ENCODE data around the gene S100A13.

S100A13 gene

GRCh38 chr1:153610811-153611301, 16.4 kb downstream of the S100A13 start:
- DNase-seq (ENCODE audit: insufficient read length): no peak
- TF ChIP-seq POLR2A (IDR thresholded peaks at IDR 0.05; ENCODE audit: low read depth, low read length) (no peak), TAF1 (IDR thresholded peaks at IDR 0.05; ENCODE audit: borderline replicate concordance, low read depth, low read length) (no peak), POLR2AphosphoS5 (IDR thresholded peaks at IDR 0.05; ENCODE audit: low read depth, low read length) (no peak)
- FAIRE-seq: no peak

GRCh38 chr1:153610334-153610733, 17.0 kb downstream of the S100A13 start:
- TF ChIP-seq POLR2A (IDR thresholded peaks at IDR 0.05; ENCODE audit: low read depth, low read length): no peak
- FAIRE-seq (no peak), DNase-seq (ENCODE audit: insufficient read length) (no peak)

DNA sequence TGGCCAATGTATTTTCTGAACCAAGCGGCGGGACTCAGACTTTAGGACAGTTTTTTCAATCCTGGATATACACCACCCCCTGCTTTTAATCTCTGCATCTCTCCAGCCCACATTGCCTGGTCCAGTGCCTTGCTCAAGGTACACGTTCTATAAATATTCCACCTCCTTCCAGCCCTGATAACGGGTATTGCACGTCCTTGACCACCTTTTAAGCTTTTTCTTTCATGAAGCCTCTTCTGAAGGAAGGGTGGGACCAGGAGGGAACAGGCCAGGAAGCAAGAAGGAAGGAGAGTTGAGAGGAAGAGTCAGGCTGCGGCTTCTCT, 17.8 kb downstream of the S100A13 start:
- no peak for FAIRE-seq
- DNase-seq (ENCODE audit: insufficient read length): no peak
- TF ChIP-seq TAF1 (IDR thresholded peaks at IDR 0.05; ENCODE audit: borderline replicate concordance, low read depth, low read length) (no peak), POLR2AphosphoS5 (IDR thresholded peaks at IDR 0.05; ENCODE audit: low read depth, low read length) (no peak), POLR2A (IDR thresholded peaks at IDR 0.05; ENCODE audit: low read depth, low read length) (no peak)

- DNase-seq (ENCODE audit: insufficient read length): no peak
- no peak for FAIRE-seq
- TF ChIP-seq TAF1 (IDR thresholded peaks at IDR 0.05; ENCODE audit: borderline replicate concordance, low read depth, low read length): no peak
- TF ChIP-seq POLR2AphosphoS5 (IDR thresholded peaks at IDR 0.05; ENCODE audit: low read depth, low read length): no peak
- TF ChIP-seq POLR2A (IDR thresholded peaks at IDR 0.05; ENCODE audit: low read depth, low read length): no peak
Observed at GRCh38 chr1:153608742-153609584, 18.3 kb downstream of the S100A13 start.

GRCh38 chr1:153608089-153608682, 19.1 kb downstream of the S100A13 start:
- FAIRE-seq (no peak), DNase-seq (ENCODE audit: insufficient read length) (no peak)
- TF ChIP-seq POLR2AphosphoS5 (IDR thresholded peaks at IDR 0.05; ENCODE audit: low read depth, low read length) (no peak), POLR2A (IDR thresholded peaks at IDR 0.05; ENCODE audit: low read depth, low read length) (no peak), TAF1 (IDR thresholded peaks at IDR 0.05; ENCODE audit: borderline replicate concordance, low read depth, low read length) (no peak)

- TF ChIP-seq POLR2A (IDR thresholded peaks at IDR 0.05; ENCODE audit: low read depth, low read length) (no peak), TAF1 (IDR thresholded peaks at IDR 0.05; ENCODE audit: borderline replicate concordance, low read depth, low read length) (no peak), POLR2AphosphoS5 (IDR thresholded peaks at IDR 0.05; ENCODE audit: low read depth, low read length) (no peak)
- DNase-seq (ENCODE audit: insufficient read length) (no peak), FAIRE-seq (no peak)
Observed at GRCh38 chr1:153607381-153607780, 19.9 kb downstream of the S100A13 start.

DNA sequence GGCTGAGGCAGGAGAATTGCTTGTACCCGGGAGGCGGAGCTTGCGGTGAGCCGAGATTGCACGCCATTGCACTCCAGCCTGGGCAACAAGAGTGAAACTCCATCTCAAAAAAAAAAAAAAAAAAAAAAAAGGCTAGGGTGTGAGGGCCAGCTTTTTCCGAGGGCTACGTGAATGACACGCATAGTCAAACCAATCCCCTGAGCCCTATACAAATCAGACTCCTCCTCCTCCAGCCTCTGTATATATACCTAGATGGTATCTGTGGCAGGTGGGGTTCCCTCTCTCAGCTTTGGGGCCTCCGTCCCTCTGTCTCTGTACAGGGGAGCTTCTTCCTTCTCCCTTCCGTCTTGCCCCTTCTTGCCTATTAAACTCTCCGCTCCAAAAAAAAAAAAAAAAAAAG, 21.1 kb downstream of the S100A13 start:
- DNase-seq (ENCODE audit: insufficient read length) (no peak), FAIRE-seq (no peak)
- no peak for TF ChIP-seq TAF1 (IDR thresholded peaks at IDR 0.05; ENCODE audit: borderline replicate concordance, low read depth, low read length)
- TF ChIP-seq POLR2A (IDR thresholded peaks at IDR 0.05; ENCODE audit: low read depth, low read length): no peak
- TF ChIP-seq POLR2AphosphoS5 (IDR thresholded peaks at IDR 0.05; ENCODE audit: low read depth, low read length): no peak

GRCh38 chr1:153602749-153603148, 24.6 kb downstream of the S100A13 start:
- TF ChIP-seq POLR2A (IDR thresholded peaks at IDR 0.05; ENCODE audit: low read depth, low read length) (no peak), TAF1 (IDR thresholded peaks at IDR 0.05; ENCODE audit: borderline replicate concordance, low read depth, low read length) (no peak), POLR2AphosphoS5 (IDR thresholded peaks at IDR 0.05; ENCODE audit: low read depth, low read length) (no peak)
- no peak for DNase-seq (ENCODE audit: insufficient read length)
- FAIRE-seq: no peak

DNA sequence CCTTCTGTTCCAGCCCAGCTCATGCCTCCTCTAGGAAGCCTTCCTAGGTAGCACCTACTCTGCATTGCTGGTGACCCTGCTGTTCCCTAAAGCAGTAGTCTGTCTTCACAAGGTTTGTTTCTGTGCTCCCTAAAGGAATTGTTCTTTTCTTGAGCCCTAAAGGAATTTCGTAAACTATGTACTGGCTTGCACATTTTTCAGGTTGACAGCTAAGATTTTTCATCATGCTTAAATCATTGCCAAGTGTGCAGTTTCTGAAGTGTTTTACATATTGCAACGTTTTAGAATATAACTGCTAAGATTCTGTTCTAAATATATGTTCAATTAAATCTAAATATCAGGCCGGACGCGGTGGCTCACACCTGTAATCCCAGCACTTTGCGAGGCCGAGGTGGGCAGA, 27.5 kb downstream of the S100A13 start:
- DNase-seq (ENCODE audit: insufficient read length) (no peak), FAIRE-seq (no peak)
- no peak for TF ChIP-seq POLR2A (IDR thresholded peaks at IDR 0.05; ENCODE audit: low read depth, low read length)
- no peak for TF ChIP-seq TAF1 (IDR thresholded peaks at IDR 0.05; ENCODE audit: borderline replicate concordance, low read depth, low read length)
- no peak for TF ChIP-seq POLR2AphosphoS5 (IDR thresholded peaks at IDR 0.05; ENCODE audit: low read depth, low read length)

GRCh38 chr1:153598309-153599172, 28.8 kb downstream of the S100A13 start:
- DNase-seq (ENCODE audit: insufficient read length): peak; percentile 79
- FAIRE-seq: peak; percentile 93
- TF ChIP-seq POLR2A (IDR thresholded peaks at IDR 0.05; ENCODE audit: low read depth, low read length) (peak; percentile 68; the same call in 1 of the 2 replicates), TAF1 (IDR thresholded peaks at IDR 0.05; ENCODE audit: borderline replicate concordance, low read depth, low read length) (no peak), POLR2AphosphoS5 (IDR thresholded peaks at IDR 0.05; ENCODE audit: low read depth, low read length) (peak; percentile 49)

GRCh38 chr1:153597206-153597605, 30.1 kb downstream of the S100A13 start:
- FAIRE-seq (no peak), DNase-seq (ENCODE audit: insufficient read length) (no peak)
- TF ChIP-seq TAF1 (IDR thresholded peaks at IDR 0.05; ENCODE audit: borderline replicate concordance, low read depth, low read length) (no peak), POLR2AphosphoS5 (IDR thresholded peaks at IDR 0.05; ENCODE audit: low read depth, low read length) (no peak), POLR2A (IDR thresholded peaks at IDR 0.05; ENCODE audit: low read depth, low read length) (no peak)
